Ascending aorta (tissue), 2 donors: ENCODE measurements around the gene SKI. TPM values are rescaled to one million over a fixed set of nuclear protein-coding genes. Genes with fewer than 3 reads are reported as not detected.

Experiments
- DNase-seq, 2 donors: peaks; one replicate each; pipeline ENCODE4 v3.0.0-alpha.2; 2019; ENCODE audit warnings: low spot score in 2 of 2
- H3K27ac ChIP-seq, 2 donors: fragments of 200-600 bp; sonication (generic); one replicate each; pipeline ENCODE4 v1.5.1; 2016 to 2017; ENCODE audit warnings: mild to moderate bottlenecking in 1 of 2
- H3K27me3 ChIP-seq: fragments of 200-600 bp; sonication (generic); one replicate; pipeline ENCODE4 v1.5.1; 2017
- H3K36me3 ChIP-seq, 2 donors: fragments of 200-600 bp; sonication (generic); one replicate each; pipeline ENCODE4 v1.5.1; 2016
- H3K4me1 ChIP-seq, 2 donors: fragments of 200-600 bp; sonication (generic); one replicate each; pipeline ENCODE4 v1.5.1; 2016 to 2017; ENCODE audit warnings: mild to moderate bottlenecking in 1 of 2
- H3K4me3 ChIP-seq, 2 donors: fragments of 200-600 bp; sonication (generic); one replicate each; pipeline ENCODE4 v1.5.1; 2016 to 2017; ENCODE audit warnings: mild to moderate bottlenecking in 1 of 2
- H3K9me3 ChIP-seq, 2 donors: fragments of 200-600 bp; sonication (generic); one replicate each; pipeline ENCODE4 v1.5.1; 2016
- intact Hi-C: fragments of 100-400 bp; cut with DNase I; formaldehyde crosslinking; loops from one replicate; pipeline ENCODE4 v1.15.1; 2023
- total RNA-seq: library from RNA; depleted of rRNA; stranded (reverse); fragments of >200 nt; gene quantifications from one replicate; pipeline ENCODE4 v1.1.0, GENCODE V29; 2016
- TF ChIP-seq, protein P1 (sequence below), 3 experiments: fragments of 200-600 bp in 2 of 3; fragments of 450-650 bp in 1 of 3; sonication (generic) in 2 of 3; IDR thresholded peaks; one replicate each; pipeline ENCODE4 v1.5.1; 2016 to 2019; ENCODE audit warnings: antibody characterized with exemption in 3 of 3, mild to moderate bottlenecking in 1 of 3, moderate library complexity in 1 of 3

Gene SKI
- total RNA-seq, 1 donor from 2014 or later, result 139 TPM

- Histone ChIP-seq H3K36me3 (no peaks in the 10 kb centered on the region), H3K27ac (peak overlapping the region; percentile 92), H3K4me1 (peaks cover 34 to 51% of the 10 kb centered on the region in 2 donors), H3K27me3 (no peaks in the 10 kb centered on the region), H3K9me3 (no peaks in the 10 kb centered on the region), H3K4me3 (peak overlapping the region; percentile 60 to 71)
- DNase-seq, result no peak
- TF ChIP-seq, protein P1, sequence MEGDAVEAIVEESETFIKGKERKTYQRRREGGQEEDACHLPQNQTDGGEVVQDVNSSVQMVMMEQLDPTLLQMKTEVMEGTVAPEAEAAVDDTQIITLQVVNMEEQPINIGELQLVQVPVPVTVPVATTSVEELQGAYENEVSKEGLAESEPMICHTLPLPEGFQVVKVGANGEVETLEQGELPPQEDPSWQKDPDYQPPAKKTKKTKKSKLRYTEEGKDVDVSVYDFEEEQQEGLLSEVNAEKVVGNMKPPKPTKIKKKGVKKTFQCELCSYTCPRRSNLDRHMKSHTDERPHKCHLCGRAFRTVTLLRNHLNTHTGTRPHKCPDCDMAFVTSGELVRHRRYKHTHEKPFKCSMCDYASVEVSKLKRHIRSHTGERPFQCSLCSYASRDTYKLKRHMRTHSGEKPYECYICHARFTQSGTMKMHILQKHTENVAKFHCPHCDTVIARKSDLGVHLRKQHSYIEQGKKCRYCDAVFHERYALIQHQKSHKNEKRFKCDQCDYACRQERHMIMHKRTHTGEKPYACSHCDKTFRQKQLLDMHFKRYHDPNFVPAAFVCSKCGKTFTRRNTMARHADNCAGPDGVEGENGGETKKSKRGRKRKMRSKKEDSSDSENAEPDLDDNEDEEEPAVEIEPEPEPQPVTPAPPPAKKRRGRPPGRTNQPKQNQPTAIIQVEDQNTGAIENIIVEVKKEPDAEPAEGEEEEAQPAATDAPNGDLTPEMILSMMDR (IDR thresholded peaks at IDR 0.05), result no peak
- intact Hi-C loops, result no loop called here
Measured at GRCh38 chr1:2203671-2204414, 24.3 kb upstream of the SKI start.

GRCh38 chr1:2204415-2205190 is 23.5 kb upstream of the SKI start:
- intact Hi-C loops, result no loop called here
- Histone ChIP-seq H3K4me1 (peaks cover 38 to 55% of the 10 kb centered on the region in 2 donors), H3K27me3 (no peaks in the 10 kb centered on the region), H3K27ac (peak overlapping the region; percentile 92), H3K4me3 (peak overlapping the region; percentile 60 to 71), H3K9me3 (no peaks in the 10 kb centered on the region), H3K36me3 (no peaks in the 10 kb centered on the region)
- TF ChIP-seq, protein P1 (IDR thresholded peaks at IDR 0.05), result no peak
- peak in 1 of 2 donors; percentile 93 for DNase-seq

DNA sequence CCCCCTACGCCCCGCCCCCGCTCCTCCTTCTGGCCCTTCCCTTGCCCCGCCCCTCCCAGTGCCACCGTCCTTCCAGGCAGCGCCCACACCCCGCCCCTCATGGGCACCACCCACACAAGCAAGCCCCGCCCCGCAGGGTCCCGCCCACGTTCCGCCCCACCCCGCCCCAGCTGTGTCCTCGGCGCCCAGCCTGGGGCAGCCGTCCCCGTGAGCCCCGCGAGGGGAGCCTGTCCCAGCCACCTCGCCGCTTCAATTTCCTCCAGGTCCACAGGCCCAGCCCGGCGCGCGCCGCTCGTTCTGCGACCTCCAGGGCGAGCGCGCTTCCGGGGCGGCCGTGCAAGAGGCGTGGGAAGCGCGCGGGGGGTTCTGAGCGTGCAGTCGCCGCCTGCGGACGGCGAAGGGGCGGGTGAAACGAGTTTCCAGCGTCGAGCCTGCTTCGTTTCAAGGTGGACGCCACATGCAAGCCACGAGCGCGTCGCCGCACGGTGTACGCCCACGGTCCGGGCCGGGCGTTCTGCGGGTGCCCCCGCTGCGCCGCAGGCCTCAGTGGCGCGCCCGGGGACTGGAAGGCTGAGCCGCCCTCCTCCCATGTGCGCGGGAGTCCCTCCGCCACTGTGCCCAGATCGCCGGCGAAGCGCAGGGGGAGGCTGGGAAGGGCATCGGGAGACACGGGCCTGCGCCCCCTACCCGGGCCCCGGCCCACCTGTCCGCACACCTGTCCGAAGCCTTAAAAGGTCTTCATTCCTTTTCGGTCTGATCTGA is 22.7 kb upstream of the SKI start:
- Histone ChIP-seq H3K4me3 (peak overlapping the region; percentile 47 to 61), H3K27me3 (no peaks in the 10 kb centered on the region), H3K27ac (peak overlapping the region; percentile 96 to 98), H3K9me3 (no peaks in the 10 kb centered on the region), H3K36me3 (no peaks in the 10 kb centered on the region), H3K4me1 (peaks cover 36 to 55% of the 10 kb centered on the region in 2 donors)
- DNase-seq, result peak; percentile 82 to 97
- TF ChIP-seq, protein P1 (IDR thresholded peaks at IDR 0.05), result peak in 1 of 3 experiments; percentile 19
- intact Hi-C loops, result no loop called here

GRCh38 chr1:2206813-2207487 is 21.2 kb upstream of the SKI start:
- no peaks in the 10 kb centered on the region for H3K27me3 ChIP-seq
- no peak for DNase-seq
- H3K27ac ChIP-seq, result peak overlapping the region; percentile 96 to 98
- no peaks in the 10 kb centered on the region for H3K9me3 ChIP-seq
- H3K4me3 ChIP-seq, result peak overlapping the region; percentile 34 to 49
- intact Hi-C loops, result no loop called here
- no peaks in the 10 kb centered on the region for H3K36me3 ChIP-seq
- peaks cover 36 to 59% of the 10 kb centered on the region in 2 donors for H3K4me1 ChIP-seq
- TF ChIP-seq, protein P1 (IDR thresholded peaks at IDR 0.05), result no peak
